UCSD-AML1 (cell line): Measurements from ENCODE around the gene MRPS10.
A peak's percentile ranks its signal among the peaks of the same experiment; 100 is the strongest.

Experiments used
- DNase-seq: peaks from one replicate; lab custom pipeline; 2025; ENCODE audit not compliant: unreplicated experiment; lab: John Stamatoyannopoulos, UW

MRPS10 gene

DNA sequence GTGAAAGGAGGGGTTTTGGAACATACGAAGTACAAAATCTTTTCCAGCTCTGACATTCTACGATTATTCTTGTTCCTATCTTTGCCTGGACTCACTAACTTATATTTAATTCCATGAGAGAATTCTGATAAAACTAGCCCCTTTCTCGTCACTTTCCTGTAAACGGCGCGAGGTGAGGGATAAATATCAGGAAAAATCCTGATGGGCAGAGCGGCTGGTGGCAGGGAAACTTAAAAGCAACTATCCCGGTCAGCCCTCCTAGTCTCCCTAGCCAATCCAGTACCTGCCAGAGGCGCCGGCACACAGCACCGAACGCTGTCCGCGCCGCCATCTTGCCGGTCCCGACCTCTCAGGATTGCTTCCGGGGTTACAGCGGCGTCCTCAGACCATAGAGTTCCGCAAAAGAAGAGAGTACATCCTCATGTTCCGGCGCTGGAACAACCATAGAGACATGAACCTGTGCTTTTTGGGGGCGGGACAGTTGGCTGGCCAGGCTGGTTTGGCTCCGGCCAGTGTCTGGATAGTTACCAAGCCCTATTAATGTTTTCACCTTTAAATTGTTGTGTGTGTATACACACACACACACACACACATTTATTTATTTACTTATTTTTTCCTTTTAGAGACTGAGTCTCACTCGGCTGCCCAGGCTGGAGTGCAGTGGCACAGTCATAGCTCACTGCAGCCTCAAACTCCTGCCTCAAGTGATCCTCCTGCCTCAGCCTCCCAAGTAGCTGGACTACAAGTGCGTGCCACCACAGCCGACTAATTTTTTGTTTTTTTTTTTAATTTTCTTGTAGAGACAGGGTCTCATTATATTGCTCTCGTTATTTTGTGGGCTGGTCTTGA lies at the start of gene MRPS10:
Gene MRPS10 (minus strand): TSS at position 343 of the 849 bp plus-strand sequence. CDS start 12 bp downstream, at position 331.
- DNase-seq, result peak; percentile 88

DNA sequence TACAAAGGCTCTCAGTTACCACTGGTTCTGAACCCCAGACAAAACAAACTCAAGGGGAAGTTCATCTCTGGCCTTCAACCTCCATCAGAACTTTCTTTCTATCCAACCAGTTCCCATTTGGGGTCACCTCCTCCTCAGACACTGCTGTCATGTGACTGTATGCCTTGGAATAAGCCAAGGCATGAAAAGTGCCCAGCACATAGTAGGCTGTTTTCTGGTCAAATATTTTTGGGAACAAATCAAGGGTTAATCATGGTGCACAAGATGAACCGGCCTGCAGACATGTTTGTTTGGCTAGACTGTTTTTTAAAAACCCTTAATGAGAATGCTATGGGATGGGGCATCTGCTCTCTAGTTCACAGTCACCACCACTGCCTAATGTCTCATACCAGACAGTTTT lies 48.9 kb upstream of the MRPS10 start:
- DNase-seq, result no peak

- no peak for DNase-seq
These were observed 47.3 kb upstream of the MRPS10 start for GRCh38 chr6:42264852-42265390.

DNA sequence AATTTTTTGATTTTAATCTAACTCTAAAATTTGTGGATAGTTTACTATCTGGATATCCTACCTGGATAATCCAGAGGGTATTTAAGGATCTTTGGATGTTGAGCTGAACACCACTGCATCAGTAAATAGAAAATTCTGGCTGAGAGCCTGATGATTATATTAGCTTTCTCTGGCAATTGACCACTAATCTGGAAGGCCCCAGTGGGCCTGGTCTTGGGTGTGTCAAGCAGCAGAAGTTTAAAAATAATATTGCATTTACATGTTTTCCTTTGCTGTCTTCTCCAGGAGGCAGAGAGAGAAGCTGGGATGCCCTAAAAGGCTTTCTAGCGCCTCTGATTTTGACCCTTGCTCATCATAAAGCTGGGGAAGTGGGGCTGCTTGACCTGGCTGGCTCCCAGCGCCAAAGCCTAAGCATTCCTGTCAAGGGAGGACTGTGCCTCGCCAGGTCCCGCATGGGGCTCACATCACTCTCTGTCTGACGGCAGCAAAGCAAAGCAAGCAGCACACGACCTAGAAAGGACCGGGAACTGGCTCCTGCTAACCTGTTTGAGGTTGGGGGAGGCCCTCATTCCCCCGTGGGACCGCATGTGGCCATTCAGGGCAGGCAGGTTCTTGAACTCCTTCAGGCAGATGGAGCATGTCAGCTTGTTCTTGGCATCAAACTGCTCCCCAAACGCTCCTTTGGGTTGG lies 46.6 kb upstream of the MRPS10 start:
- DNase-seq, result no peak

DNA sequence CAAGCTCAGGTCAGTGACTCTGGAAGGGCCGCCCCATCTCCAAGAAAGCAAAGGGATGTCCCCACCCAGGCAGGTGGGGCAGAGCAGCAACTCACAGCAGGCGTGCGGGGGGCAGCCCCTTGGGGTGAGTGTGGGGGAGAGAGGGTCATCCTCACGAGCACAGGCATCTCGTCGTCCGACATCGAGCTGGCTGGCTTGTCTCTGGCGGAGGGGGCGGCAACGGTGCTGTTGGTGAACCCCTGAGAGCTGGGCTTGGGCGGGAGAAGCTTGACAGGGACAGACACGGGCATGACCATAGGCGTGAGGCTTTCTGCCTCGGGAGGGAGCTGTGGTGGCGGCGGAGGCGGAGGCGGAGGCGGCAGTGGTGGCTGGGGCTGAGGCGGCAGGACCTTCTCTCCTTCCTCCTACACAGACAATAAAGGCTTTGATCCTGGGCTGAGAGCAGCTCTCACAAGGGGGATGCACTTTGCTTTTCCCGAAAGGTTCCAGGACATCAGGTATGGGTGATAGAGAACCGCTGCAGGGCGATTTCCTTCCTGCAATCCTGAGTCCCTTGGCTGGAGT lies 45.6 kb upstream of the MRPS10 start:
- DNase-seq, result no peak

DNA sequence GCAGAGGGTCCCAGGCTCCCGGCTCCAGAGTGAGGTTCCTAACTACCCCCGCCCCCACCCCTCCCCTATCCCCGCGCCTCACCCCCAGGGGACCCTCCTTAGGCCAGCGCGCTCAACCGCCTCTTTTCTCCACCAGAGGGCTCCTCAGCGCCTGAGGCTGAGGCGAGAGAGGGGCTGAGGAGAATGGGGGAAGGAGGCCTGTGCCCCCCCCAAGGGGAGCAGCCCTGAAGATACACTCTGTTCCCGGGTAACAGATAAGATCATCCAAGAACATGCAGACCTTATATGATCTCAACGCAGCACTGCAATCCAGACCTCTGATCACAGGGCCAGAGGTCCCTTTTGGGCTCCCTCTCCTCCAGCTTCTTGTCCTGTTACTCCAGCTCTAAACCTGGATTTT lies 43.3 kb upstream of the MRPS10 start:
- peak; percentile 32 for DNase-seq

GRCh38 chr6:42260396-42260888 lies 42.8 kb upstream of the MRPS10 start:
- DNase-seq, result no peak

- DNase-seq, result no peak
These were observed 42.3 kb upstream of the MRPS10 start for GRCh38 chr6:42259841-42260395.

DNA sequence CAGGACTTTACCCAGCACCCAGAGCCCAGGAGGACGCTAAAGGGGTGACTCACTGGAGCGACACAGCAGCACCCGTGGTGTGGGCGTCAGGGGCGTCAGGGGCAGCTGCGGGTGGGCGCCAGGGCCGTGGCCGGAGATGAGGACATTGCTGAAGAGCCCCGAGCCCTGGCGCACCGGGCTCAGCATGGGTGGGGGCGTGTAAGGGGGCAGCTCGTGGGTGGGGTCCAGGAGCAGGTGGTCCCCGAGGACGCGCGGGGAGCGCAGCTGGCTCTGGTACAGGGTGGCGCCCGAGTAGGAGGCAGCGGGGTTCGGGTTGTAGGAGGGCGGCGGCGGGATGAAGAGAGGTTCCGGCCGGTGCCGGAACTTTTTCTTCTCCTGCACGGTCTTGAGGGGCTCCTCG lies 41.6 kb upstream of the MRPS10 start:
- DNase-seq, result no peak

GRCh38 chr6:42257614-42258013 lies 40.0 kb upstream of the MRPS10 start:
- no peak for DNase-seq

DNA sequence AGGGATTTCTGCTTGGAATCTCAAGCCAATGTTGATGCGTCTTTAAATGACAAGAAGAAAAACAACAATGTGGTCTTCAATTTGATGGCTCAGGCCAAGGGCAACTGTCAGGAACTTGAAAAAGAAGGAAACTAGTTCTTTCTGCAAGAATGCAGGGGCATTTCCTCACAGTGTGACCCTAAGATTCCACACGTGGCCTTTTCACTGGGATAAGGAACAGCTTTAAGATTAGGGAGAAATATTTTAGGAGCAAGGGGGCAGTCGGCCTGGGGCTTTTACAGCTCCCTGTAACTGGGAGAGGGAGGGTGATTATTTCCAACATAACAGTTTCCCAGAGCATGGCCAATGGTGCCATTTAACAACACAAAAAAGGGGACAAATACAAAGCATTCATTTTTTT lies 39.4 kb upstream of the MRPS10 start:
- DNase-seq, result no peak

- DNase-seq, result no peak
These were observed 37.4 kb upstream of the MRPS10 start for GRCh38 chr6:42255050-42255449.

DNA sequence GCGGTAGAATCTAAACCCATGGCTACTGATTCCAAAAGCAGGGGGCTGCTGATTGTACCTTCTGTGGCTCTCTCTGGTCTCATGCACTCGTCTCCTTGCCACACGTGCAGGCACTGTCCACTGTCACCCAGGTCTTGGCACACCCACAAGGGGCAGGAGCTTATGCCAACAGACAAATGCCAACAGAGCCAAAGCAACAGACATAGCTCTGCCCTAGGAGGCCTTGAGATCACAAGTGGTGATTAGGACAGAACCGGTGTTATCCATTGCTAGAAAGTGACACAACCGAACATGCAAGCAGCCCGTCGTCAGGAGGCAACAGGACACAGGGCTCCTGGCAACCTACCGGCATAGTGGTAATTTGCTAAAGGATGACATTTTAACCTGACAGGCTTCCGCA lies 36.8 kb upstream of the MRPS10 start:
- DNase-seq, result no peak

DNA sequence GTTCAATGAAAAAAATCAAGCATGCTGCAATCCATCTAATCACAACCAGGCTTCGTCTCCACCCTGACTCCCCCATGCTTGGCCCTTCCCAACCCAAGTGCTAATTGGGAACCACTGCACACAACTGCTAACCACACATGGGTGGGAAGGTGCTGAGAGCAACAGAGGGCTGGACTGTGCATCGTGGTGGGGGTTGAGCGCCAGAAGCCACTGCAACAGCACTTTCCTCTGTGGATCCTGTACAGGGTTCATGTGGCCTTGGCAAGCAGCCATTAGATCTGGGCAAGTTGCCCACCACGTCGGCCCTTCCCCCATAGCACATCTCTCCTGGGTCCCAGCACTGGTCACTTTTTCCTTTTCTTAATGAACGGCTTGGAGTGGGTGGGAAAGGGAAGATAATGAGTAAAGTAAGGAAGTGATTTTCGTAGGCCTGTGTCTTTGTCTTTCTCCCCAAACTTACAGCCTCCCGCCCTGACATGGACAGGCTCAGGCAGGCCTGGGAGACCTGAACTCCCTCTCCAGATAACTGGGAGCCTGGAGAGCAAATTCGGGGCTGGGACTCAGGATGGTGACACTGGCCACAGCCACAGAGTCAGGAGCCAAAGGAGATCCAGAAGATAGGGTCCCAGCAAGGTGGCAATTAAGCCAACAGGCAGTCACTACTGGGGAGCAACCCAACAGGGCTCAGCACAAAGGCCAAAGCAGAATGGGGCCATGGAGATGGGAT lies 34.4 kb upstream of the MRPS10 start:
- DNase-seq, result no peak

DNA sequence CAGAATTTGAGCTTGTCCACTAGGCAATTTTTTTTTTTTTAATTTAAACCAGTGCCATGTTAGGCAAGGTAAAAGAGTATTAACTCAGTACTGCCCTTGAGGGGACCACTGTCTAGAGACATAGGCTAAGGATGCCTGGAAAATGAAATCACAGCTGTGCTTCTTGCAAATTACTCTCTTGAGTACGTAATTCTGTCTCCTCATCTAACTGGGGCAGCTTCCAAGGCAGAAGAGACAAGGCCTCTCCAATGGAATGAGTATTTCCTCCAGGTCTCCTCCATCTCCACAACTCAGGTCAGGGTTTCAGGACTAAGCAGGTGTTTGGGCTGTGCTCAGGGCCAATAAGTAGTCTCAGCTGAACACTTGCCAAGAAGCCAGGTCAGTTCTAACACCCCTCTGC lies 33.8 kb upstream of the MRPS10 start:
- DNase-seq, result no peak

GRCh38 chr6:42250274-42250931 lies 32.7 kb upstream of the MRPS10 start:
- DNase-seq, result no peak

- no peak for DNase-seq
These were observed 31.6 kb upstream of the MRPS10 start for GRCh38 chr6:42249279-42249678.

- no peak for DNase-seq
These were observed 25.4 kb upstream of the MRPS10 start for GRCh38 chr6:42243046-42243445.

DNA sequence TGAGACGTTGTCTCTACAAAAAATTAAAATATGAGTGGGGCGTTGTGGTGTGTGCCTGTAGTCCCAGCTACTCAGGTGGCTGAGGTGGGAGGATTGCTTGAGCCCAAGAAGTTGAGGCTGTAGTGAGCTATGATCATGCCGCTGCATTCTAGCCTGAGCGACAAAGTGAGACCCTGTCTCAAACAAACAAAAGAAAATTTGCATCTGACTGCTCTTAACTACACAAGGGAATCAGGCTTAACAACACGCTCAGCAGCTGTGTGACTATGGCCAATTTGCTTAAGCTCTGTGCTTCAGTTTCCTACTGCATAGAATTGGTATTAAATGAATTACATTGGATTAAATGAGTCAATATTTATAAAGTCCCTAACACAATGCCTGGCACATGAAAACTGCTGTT lies 24.3 kb upstream of the MRPS10 start:
- DNase-seq, result no peak

- DNase-seq, result no peak
These were observed 22.2 kb upstream of the MRPS10 start for GRCh38 chr6:42239736-42240375.
